ENCODE measurements around the gene TMEM255A.
A peak's percentile ranks its signal among the peaks of the same experiment; 100 is the strongest.

- TF ChIP-seq, protein P1, sequence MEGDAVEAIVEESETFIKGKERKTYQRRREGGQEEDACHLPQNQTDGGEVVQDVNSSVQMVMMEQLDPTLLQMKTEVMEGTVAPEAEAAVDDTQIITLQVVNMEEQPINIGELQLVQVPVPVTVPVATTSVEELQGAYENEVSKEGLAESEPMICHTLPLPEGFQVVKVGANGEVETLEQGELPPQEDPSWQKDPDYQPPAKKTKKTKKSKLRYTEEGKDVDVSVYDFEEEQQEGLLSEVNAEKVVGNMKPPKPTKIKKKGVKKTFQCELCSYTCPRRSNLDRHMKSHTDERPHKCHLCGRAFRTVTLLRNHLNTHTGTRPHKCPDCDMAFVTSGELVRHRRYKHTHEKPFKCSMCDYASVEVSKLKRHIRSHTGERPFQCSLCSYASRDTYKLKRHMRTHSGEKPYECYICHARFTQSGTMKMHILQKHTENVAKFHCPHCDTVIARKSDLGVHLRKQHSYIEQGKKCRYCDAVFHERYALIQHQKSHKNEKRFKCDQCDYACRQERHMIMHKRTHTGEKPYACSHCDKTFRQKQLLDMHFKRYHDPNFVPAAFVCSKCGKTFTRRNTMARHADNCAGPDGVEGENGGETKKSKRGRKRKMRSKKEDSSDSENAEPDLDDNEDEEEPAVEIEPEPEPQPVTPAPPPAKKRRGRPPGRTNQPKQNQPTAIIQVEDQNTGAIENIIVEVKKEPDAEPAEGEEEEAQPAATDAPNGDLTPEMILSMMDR (IDR thresholded peaks at IDR 0.05; ENCODE audit: insufficient read depth, low read length, poor library complexity, severe bottlenecking), result peak; percentile 47
- TF ChIP-seq EZH2phosphoT487 (conservative IDR thresholded peaks at IDR 0.05; ENCODE audit: low read length), result no peak
Observed at GRCh38 chrX:120213438-120214265, 97.6 kb downstream of the TMEM255A start.

All from SU-DHL-6 (cell line).